Tibial nerve (tissue), 4 donors: ENCODE data around the gene ACTN1.

ENCODE experiments used
- EP300 ChIP-seq, 2 donors: sonication (generic); formaldehyde crosslinking; IDR thresholded peaks; one replicate each; pipeline ENCODE4 v1.6.1; 2017; ENCODE audit warnings: antibody characterized with exemption in 2 of 2, mild to moderate bottlenecking in 1 of 2
- TF ChIP-seq, protein P1 (sequence below), 5 experiments: fragments of 200-600 bp in 3 of 5; fragments of 450-650 bp in 2 of 5; sonication (generic) in 3 of 5; IDR thresholded peaks; one replicate each; pipeline ENCODE4 v1.5.1; 2016 to 2019; ENCODE audit warnings: antibody characterized with exemption in 5 of 5, mild to moderate bottlenecking in 3 of 5, moderate library complexity in 2 of 5

DNA sequence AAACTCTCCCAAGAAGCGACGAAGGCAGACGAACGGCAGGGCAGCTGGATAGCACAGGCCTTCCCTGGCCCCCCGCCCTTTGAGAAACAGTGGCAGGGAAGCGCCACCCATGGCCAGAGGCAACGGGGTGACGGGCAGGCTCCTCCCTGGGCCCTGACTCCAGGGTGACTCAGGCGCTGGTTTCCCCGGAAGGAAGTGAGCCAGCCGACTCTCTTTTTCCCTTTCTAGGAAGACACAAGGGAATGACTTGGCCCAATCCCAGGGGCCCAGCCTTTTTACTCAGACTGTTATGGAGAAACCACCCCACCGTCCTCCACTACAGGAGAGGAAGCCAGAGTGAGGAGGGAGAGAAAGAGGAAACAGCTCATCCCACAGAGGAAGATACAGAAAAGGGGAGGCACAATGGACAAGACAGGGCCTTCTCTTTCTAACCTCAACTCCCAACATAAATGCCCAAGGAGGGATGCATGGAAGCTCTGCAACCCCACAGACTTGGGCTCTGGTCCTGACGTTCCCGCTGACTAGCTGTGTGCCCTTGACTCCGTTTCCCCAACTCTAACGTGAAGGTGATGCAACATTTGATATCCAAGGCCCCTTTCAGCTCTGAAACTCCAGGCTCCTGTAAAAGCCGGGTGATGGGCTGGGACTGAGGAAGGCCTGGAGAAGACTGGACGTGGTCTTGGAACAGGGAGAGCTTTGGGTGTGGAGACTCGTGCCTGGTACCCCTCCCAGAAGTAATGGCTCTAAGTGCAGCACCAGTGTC lies 27.9 kb downstream of the ACTN1 start:
- TF ChIP-seq, protein P1, sequence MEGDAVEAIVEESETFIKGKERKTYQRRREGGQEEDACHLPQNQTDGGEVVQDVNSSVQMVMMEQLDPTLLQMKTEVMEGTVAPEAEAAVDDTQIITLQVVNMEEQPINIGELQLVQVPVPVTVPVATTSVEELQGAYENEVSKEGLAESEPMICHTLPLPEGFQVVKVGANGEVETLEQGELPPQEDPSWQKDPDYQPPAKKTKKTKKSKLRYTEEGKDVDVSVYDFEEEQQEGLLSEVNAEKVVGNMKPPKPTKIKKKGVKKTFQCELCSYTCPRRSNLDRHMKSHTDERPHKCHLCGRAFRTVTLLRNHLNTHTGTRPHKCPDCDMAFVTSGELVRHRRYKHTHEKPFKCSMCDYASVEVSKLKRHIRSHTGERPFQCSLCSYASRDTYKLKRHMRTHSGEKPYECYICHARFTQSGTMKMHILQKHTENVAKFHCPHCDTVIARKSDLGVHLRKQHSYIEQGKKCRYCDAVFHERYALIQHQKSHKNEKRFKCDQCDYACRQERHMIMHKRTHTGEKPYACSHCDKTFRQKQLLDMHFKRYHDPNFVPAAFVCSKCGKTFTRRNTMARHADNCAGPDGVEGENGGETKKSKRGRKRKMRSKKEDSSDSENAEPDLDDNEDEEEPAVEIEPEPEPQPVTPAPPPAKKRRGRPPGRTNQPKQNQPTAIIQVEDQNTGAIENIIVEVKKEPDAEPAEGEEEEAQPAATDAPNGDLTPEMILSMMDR (IDR thresholded peaks at IDR 0.05): no peak
- TF ChIP-seq EP300 (IDR thresholded peaks at IDR 0.05): peak in 1 of 2 donors; percentile 69
